Stomach (tissue), 9 donors: Measurements from ENCODE around the gene RALGDS. TPM values are rescaled to one million over a fixed set of nuclear protein-coding genes. Genes with fewer than 3 reads are reported as not detected.

ENCODE experiments used
- DNase-seq, 2 donors: peaks; one replicate each; pipeline versions ENCODE4 v3.0.0 to v3.0.0-alpha.2; 2013 to 2019
- H3K27ac ChIP-seq, 5 donors: fragments of 200-600 bp in 4 of 5; sonication (generic) in 4 of 5; one replicate each; pipeline ENCODE4 v1.5.1; 2013 to 2019; ENCODE audit warnings: mild to moderate bottlenecking in 1 of 5, moderate library complexity in 1 of 5
- H3K27me3 ChIP-seq, 3 donors: fragments of 200-600 bp; sonication (generic); one replicate each; pipeline ENCODE4 v1.5.1; 2017 to 2019; ENCODE audit warnings: mixed run types in 1 of 3
- H3K36me3 ChIP-seq, 4 donors: fragments of 200-600 bp; sonication (generic); 1 replicate in 3 of 4; 2 replicates in 1 of 4; pipeline ENCODE4 v1.5.1; 2016 to 2019
- H3K4me1 ChIP-seq, 4 donors: fragments of 200-600 bp; sonication (generic); one replicate each; pipeline ENCODE4 v1.5.1; 2016 to 2019
- H3K4me3 ChIP-seq, 4 donors: fragments of 200-600 bp; sonication (generic) in 3 of 4; one replicate each; pipeline ENCODE4 v1.5.1; 2016 to 2019; ENCODE audit warnings: mild to moderate bottlenecking in 1 of 4
- H3K9me3 ChIP-seq, 4 donors: fragments of 200-600 bp; sonication (generic); one replicate each; pipeline ENCODE4 v1.5.1; 2016 to 2019
- CTCF ChIP-seq, 7 experiments: fragments of 450-650 bp in 4 of 7; fragments of 200-600 bp in 3 of 7; sonication (generic) in 3 of 7; IDR thresholded peaks; one replicate each; pipeline ENCODE4 v1.5.1; 2016 to 2019; ENCODE audit warnings: antibody characterized with exemption in 7 of 7, control low read depth in 2 of 7, mild to moderate bottlenecking in 1 of 7
- EP300 ChIP-seq: sonication (generic); formaldehyde crosslinking; IDR thresholded peaks from one replicate; pipeline ENCODE4 v1.6.1; 2017; ENCODE audit warnings: antibody characterized with exemption
- POLR2A ChIP-seq, 4 donors: fragments of 450-650 bp; IDR thresholded peaks; one replicate each; pipeline ENCODE4 v1.6.1; 2016; ENCODE audit warnings: antibody characterized with exemption in 4 of 4, control low read depth in 2 of 4, mild to moderate bottlenecking in 1 of 4, moderate library complexity in 1 of 4
- POLR2AphosphoS5 ChIP-seq, 3 donors: sonication (generic); formaldehyde crosslinking; IDR thresholded peaks; one replicate each; pipeline ENCODE4 v1.6.1; 2016; ENCODE audit warnings: antibody characterized with exemption in 3 of 3
- WGBS, 5 donors: extraction: QIAGEN DNeasy Blood & Tissue Kit in 3 of 5; methylation state at CpG; one replicate each; pipeline versions ENCODE4 v1.1.5 to v1.1.7; 2013 to 2018; 5-methylcytosine and 5-hydroxymethylcytosine counted together
- intact Hi-C: fragments of 100-400 bp; cut with DNase I; formaldehyde crosslinking; loops from one replicate; pipeline ENCODE4 v1.15.1; 2023; ENCODE audit warnings: low total_unique reads
- polyA plus RNA-seq, 3 donors: library from polyadenylated mRNA; stranded (reverse); fragments of 200-250 nt; gene quantifications; one replicate each; pipeline ENCODE4 v1.2.3, GENCODE V29; 2013
- total RNA-seq, 5 donors: library from RNA; depleted of rRNA; stranded (reverse); fragments of >200 nt; gene quantifications; one replicate each; pipeline versions ENCODE4 v1.1.0 to v1.2.3, GENCODE V29; 2014 to 2016
- donor health status: healthy with polysubstance abuse.
- donor health status: Bipolar disorder and iron deficiency.
- donor health status: healthy.

Gene RALGDS
- total and polyA plus RNA-seq, 8 donors = 20.5 to 242 (median 43.6) TPM

GRCh38 chr9:133130685-133131244 lies 9.7 kb upstream of the RALGDS start:
- no peak for DNase-seq
- Histone ChIP-seq H3K9me3 (no peaks in the 10 kb centered on the region), H3K27ac (peak overlapping the region in 4 of 5 donors; percentile 29 to 98 (median 96)), H3K4me3 (peak overlapping the region in 2 of 4 donors; percentile 10 to 17), H3K27me3 (no peaks in the 10 kb centered on the region), H3K36me3 (no peaks in the 10 kb centered on the region), H3K4me1 (peaks cover 58 to 99% (median 91%) of the 10 kb centered on the region in 4 donors)
- TF ChIP-seq POLR2AphosphoS5 (IDR thresholded peaks at IDR 0.05) = no peak
- intact Hi-C loops = no loop called here
- WGBS, 5 donors = 76 to 89% (median 83%) methylated on average over 6 to 10 of the region's 10 CpGs

- no peaks in the 10 kb centered on the region for H3K27me3 ChIP-seq
- 39 to 66% (median 49%) methylated on average over 17 to 29 of the region's 29 CpGs for WGBS, 5 donors
- H3K27ac ChIP-seq = peak overlapping the region in 4 of 5 donors; percentile 38 to 98 (median 72)
- H3K4me3 ChIP-seq = no peak overlapping the region
- H3K4me1 ChIP-seq = peaks cover 45 to 95% (median 84%) of the 10 kb centered on the region in 4 donors
- intact Hi-C loops = no loop called here
- no peaks in the 10 kb centered on the region for H3K9me3 ChIP-seq
- DNase-seq = no peak
- H3K36me3 ChIP-seq = no peaks in the 10 kb centered on the region
- no peak for TF ChIP-seq CTCF (IDR thresholded peaks at IDR 0.05)
- no peak for TF ChIP-seq POLR2A (IDR thresholded peaks at IDR 0.05)
- no peak for TF ChIP-seq EP300
- no peak for TF ChIP-seq POLR2AphosphoS5 (IDR thresholded peaks at IDR 0.05)
Observed at GRCh38 chr9:133129001-133129795, 8.2 kb upstream of the RALGDS start.

GRCh38 chr9:133128152-133128551 lies 7.1 kb upstream of the RALGDS start:
- no peak overlapping the region for H3K4me3 ChIP-seq
- no peaks in the 10 kb centered on the region for H3K27me3 ChIP-seq
- WGBS, 5 donors = 86 to 94% (median 90%) methylated on average over 9 to 13 of the region's 13 CpGs
- H3K4me1 ChIP-seq = peaks cover 35 to 89% (median 77%) of the 10 kb centered on the region in 4 donors
- no peaks in the 10 kb centered on the region for H3K9me3 ChIP-seq
- intact Hi-C loops = no loop called here
- DNase-seq = no peak
- H3K27ac ChIP-seq = peak overlapping the region; percentile 5 to 79 (median 76)
- no peaks in the 10 kb centered on the region for H3K36me3 ChIP-seq
- no peak for TF ChIP-seq POLR2AphosphoS5 (IDR thresholded peaks at IDR 0.05)
- TF ChIP-seq EP300 = no peak
- TF ChIP-seq POLR2A (IDR thresholded peaks at IDR 0.05) = no peak
- no peak for TF ChIP-seq CTCF (IDR thresholded peaks at IDR 0.05)

- Histone ChIP-seq H3K4me1 (peaks cover 28 to 89% (median 77%) of the 10 kb centered on the region in 4 donors), H3K27ac (peak overlapping the region; percentile 52 to 79 (median 76)), H3K27me3 (no peaks in the 10 kb centered on the region), H3K9me3 (no peaks in the 10 kb centered on the region), H3K4me3 (peak overlapping the region in 1 of 4 donors; percentile 25), H3K36me3 (no peaks in the 10 kb centered on the region)
- 50 to 81% (median 61%) methylated on average over 14 to 23 of the region's 23 CpGs for WGBS, 5 donors
- intact Hi-C loops = no loop called here
- TF ChIP-seq CTCF (IDR thresholded peaks at IDR 0.05) (no peak), EP300 (peak; percentile 47), POLR2A (IDR thresholded peaks at IDR 0.05) (no peak), POLR2AphosphoS5 (IDR thresholded peaks at IDR 0.05) (peak in 2 of 3 donors; percentile 45 to 71)
- peak; percentile 67 to 84 for DNase-seq
Observed at GRCh38 chr9:133127340-133127981, 6.4 kb upstream of the RALGDS start.
